Natural killer cell (primary cell): ENCODE results near the gene SLC24A3. TPM values are rescaled to one million over a fixed set of nuclear protein-coding genes. Genes with fewer than 3 reads are reported as not detected.

Source experiments
- ATAC-seq, 3 donors: fragments of 150-1000 bp in 2 of 3; fragments of 200-7000 bp in 1 of 3; cut with Tn5 transposase; 1 replicate in 1 of 3; 2 replicates in 2 of 3; pipeline ENCODE4 v1.10.0; 2021; ENCODE audit warnings: mild to moderate bottlenecking in 2 of 3, moderate library complexity in 2 of 3
- DNase-seq, 2 donors: peaks; one replicate each; pipeline versions ENCODE4 v3.0.0 to v3.0.0-alpha.2; 2013 to 2021; ENCODE audit warnings: mixed read lengths in 1 of 2
- H3K27ac ChIP-seq: one replicate; pipeline ENCODE4 v1.5.1; 2013; ENCODE audit warnings: mild to moderate bottlenecking, low read length
- H3K27me3 ChIP-seq: one replicate; pipeline ENCODE4 v1.6.1; 2013; ENCODE audit warnings: low read length; ENCODE audit not compliant: control insufficient read depth, insufficient read depth
- H3K36me3 ChIP-seq: one replicate; pipeline ENCODE4 v1.6.1; 2013; ENCODE audit warnings: low read length; ENCODE audit not compliant: control insufficient read depth, insufficient read depth
- H3K4me1 ChIP-seq: one replicate; pipeline ENCODE4 v1.6.1; 2013; ENCODE audit warnings: low read length; ENCODE audit not compliant: control insufficient read depth, insufficient read depth
- H3K4me3 ChIP-seq: one replicate; pipeline ENCODE4 v1.5.1; 2013; ENCODE audit warnings: low read length
- H3K9me3 ChIP-seq: one replicate; pipeline ENCODE4 v1.6.1; 2013; ENCODE audit warnings: low read length; ENCODE audit not compliant: control insufficient read depth, insufficient read depth
- H3K27ac Mint-ChIP-seq, 2 donors: one replicate each; pipeline ENCODE4 v1.8.0; 2022; ENCODE audit warnings: mild to moderate bottlenecking in 2 of 2, mixed read lengths in 2 of 2, moderate library complexity in 1 of 2
- H3K27me3 Mint-ChIP-seq, 2 donors: one replicate each; pipeline ENCODE4 v1.8.0; 2022; ENCODE audit warnings: low read depth in 2 of 2, mixed read lengths in 2 of 2
- H3K36me3 Mint-ChIP-seq: one replicate; pipeline ENCODE4 v1.8.0; 2022; ENCODE audit warnings: mixed read lengths
- H3K4me1 Mint-ChIP-seq, 2 donors: one replicate each; pipeline ENCODE4 v1.8.0; 2022; ENCODE audit warnings: mixed read lengths in 2 of 2
- H3K4me3 Mint-ChIP-seq: one replicate; pipeline ENCODE4 v1.8.0; 2022; ENCODE audit warnings: mild to moderate bottlenecking, moderate library complexity, mixed read lengths
- H3K9me3 Mint-ChIP-seq, 2 donors: one replicate each; pipeline ENCODE4 v1.8.0; 2022; ENCODE audit warnings: mixed read lengths in 2 of 2
- WGBS: methylation state at CpG from one replicate; pipeline ENCODE4 v1.1.7; 2013; ENCODE audit warnings: missing lambda C conversion rate; ENCODE audit not compliant: insufficient coverage; 5-methylcytosine and 5-hydroxymethylcytosine counted together
- intact Hi-C: fragments of 100-400 bp; cut with micrococcal nuclease; formaldehyde crosslinking; loops from one replicate; pipeline ENCODE4 v1.14.2; 2022
- total RNA-seq, 4 donors: library from RNA; stranded (reverse); fragments of 120-200 nt in 1 of 4; gene quantifications; one replicate each; pipeline versions ENCODE4 v1.2.3 to v1.2.4, GENCODE V29; 2013 to 2022
- TF ChIP-seq, protein P1 (sequence below): fragments of 200-600 bp; IDR thresholded peaks from one replicate; pipeline ENCODE4 v1.8.0; 2022; ENCODE audit warnings: antibody characterized with exemption

Gene SLC24A3
- total RNA-seq, 3 donors from 2014 or later (not counting 1 experiment from before 2014, with no cell fraction given): 0.09 to 5.5 (median 0.99) TPM

DNA sequence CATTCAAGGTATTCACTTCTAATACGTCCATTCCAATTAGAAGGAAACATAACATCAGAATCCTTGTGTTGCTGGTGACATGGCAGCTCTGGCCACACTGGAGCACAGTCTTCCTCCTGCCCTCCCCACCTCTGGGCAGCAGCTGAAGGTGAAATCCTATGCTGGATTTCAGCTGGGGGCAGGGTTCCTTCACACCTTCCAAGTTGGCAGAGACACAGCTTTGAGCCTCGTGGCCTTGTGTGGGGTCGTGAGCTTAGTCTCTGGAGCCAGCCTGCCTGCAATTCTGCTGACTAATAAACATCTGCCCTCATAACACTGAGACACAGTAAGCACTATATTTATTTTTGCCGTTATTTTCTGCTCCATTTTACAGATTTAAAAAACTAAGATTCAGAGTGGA is 326.7 kb downstream of the SLC24A3 start:
- DNase-seq: no peak
- TF ChIP-seq, protein P1, sequence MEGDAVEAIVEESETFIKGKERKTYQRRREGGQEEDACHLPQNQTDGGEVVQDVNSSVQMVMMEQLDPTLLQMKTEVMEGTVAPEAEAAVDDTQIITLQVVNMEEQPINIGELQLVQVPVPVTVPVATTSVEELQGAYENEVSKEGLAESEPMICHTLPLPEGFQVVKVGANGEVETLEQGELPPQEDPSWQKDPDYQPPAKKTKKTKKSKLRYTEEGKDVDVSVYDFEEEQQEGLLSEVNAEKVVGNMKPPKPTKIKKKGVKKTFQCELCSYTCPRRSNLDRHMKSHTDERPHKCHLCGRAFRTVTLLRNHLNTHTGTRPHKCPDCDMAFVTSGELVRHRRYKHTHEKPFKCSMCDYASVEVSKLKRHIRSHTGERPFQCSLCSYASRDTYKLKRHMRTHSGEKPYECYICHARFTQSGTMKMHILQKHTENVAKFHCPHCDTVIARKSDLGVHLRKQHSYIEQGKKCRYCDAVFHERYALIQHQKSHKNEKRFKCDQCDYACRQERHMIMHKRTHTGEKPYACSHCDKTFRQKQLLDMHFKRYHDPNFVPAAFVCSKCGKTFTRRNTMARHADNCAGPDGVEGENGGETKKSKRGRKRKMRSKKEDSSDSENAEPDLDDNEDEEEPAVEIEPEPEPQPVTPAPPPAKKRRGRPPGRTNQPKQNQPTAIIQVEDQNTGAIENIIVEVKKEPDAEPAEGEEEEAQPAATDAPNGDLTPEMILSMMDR: no peak
- Histone ChIP-seq H3K27ac (no peak overlapping the region), H3K4me1 (no peaks in the 10 kb centered on the region), H3K9me3 (no peaks in the 10 kb centered on the region), H3K36me3 (no peaks in the 10 kb centered on the region), H3K4me3 (no peak overlapping the region), H3K27me3 (no peaks in the 10 kb centered on the region)
- Mint-ChIP-seq H3K27ac (no peak overlapping the region), H3K4me1 (peaks cover 12 to 21% of the 10 kb centered on the region in 2 donors), H3K9me3 (no peaks in the 10 kb centered on the region), H3K27me3 (no peaks in the 10 kb centered on the region), H3K36me3 (no peaks in the 10 kb centered on the region), H3K4me3 (no peak overlapping the region)
- intact Hi-C loops: no loop called here
- no peak for ATAC-seq
- whole genome bisulfite sequencing: 62% methylated on average over 3 of the region's 4 CpGs

DNA sequence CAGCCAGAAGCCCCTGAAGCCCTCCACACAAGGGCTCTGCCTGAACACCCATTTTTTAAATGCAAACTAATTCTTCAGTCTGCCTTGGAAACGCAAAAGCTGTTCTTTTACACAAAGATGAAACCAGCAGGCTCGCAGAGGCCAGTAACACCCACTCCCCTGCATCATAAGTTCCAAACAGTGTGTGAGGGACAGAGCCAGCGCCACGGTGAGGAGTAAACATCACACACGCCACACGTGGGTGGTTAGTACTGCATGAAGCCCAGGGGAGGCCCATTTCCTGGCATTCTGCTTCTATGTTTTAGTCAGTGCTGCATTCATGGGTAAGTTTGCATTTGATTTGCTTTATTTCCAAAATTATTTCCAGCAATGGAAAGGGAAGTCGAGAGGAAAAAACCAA is 327.9 kb downstream of the SLC24A3 start:
- H3K27ac ChIP-seq: no peak overlapping the region
- no peaks in the 10 kb centered on the region for H3K4me1 ChIP-seq
- H3K27me3 Mint-ChIP-seq: no peaks in the 10 kb centered on the region
- H3K9me3 Mint-ChIP-seq: no peaks in the 10 kb centered on the region
- H3K9me3 ChIP-seq: no peaks in the 10 kb centered on the region
- H3K27me3 ChIP-seq: no peaks in the 10 kb centered on the region
- peaks cover 12 to 21% of the 10 kb centered on the region in 2 donors for H3K4me1 Mint-ChIP-seq
- TF ChIP-seq, protein P1: no peak
- H3K36me3 Mint-ChIP-seq: no peaks in the 10 kb centered on the region
- intact Hi-C loops: no loop called here
- 35% methylated on average over 7 of the region's 7 CpGs for WGBS
- no peak overlapping the region for H3K27ac Mint-ChIP-seq
- H3K36me3 ChIP-seq: no peaks in the 10 kb centered on the region
- DNase-seq: peak in 1 of 2 donors; percentile 7
- no peak overlapping the region for H3K4me3 ChIP-seq
- peak in 1 of 3 donors; percentile 51 for ATAC-seq
- H3K4me3 Mint-ChIP-seq: no peak overlapping the region

DNA sequence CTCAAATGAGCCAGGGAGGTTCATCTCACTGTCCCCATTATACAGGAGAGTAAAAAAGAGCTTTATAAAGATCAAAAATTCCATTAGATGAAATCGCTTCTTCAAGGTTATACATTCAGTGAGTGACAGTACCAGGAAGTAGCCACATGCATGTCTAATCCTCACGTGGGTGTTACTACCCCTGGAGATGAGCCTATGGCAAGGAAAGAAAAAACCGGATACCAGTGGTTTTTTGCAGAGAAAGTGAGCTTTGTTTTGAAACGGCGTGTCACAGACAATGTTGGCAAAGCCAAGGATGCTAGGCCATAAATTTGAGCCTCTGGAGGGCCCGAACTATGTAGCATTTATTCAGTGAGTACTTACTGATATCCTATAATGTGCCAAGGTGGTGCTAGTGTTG is 330.7 kb downstream of the SLC24A3 start:
- Histone ChIP-seq H3K4me3 (no peak overlapping the region), H3K27me3 (no peaks in the 10 kb centered on the region), H3K9me3 (no peaks in the 10 kb centered on the region), H3K36me3 (no peaks in the 10 kb centered on the region), H3K4me1 (no peaks in the 10 kb centered on the region), H3K27ac (no peak overlapping the region)
- DNase-seq (no peak), ATAC-seq (peak in 1 of 3 donors; percentile 51)
- Mint-ChIP-seq H3K4me1 (peaks cover 12 to 21% of the 10 kb centered on the region in 2 donors), H3K36me3 (no peaks in the 10 kb centered on the region), H3K4me3 (no peak overlapping the region), H3K27ac (no peak overlapping the region), H3K9me3 (no peaks in the 10 kb centered on the region), H3K27me3 (no peaks in the 10 kb centered on the region)
- TF ChIP-seq, protein P1: no peak
- intact Hi-C loops: no loop called here
- 59% methylated on average over 6 of the region's 6 CpGs for WGBS

DNA sequence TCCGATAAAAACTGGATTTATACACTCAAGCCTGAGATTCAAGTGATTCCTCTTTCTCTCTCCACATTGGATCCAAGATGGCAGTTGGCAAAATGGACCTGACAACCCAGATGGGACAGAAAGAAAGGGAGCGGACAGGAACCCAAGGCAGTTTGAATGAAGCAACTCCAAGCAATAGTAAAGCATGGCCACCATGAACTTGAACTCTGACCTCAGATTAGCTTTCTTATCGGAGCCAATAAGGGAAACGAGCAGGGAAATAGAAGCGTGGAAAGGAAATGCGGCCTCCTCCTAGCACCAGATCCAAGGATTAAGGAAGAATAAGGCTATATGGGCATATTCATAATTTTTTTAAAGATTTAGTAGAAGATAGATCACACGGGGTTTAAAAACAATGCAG is 332.2 kb downstream of the SLC24A3 start:
- no peaks in the 10 kb centered on the region for H3K4me1 ChIP-seq
- Mint-ChIP-seq H3K27ac (no peak overlapping the region), H3K27me3 (no peaks in the 10 kb centered on the region), H3K9me3 (no peaks in the 10 kb centered on the region), H3K36me3 (no peaks in the 10 kb centered on the region), H3K4me1 (peaks cover 12 to 21% of the 10 kb centered on the region in 2 donors), H3K4me3 (no peak overlapping the region)
- no peak overlapping the region for H3K27ac ChIP-seq
- no peak for DNase-seq
- TF ChIP-seq, protein P1: no peak
- no peaks in the 10 kb centered on the region for H3K9me3 ChIP-seq
- no peak for ATAC-seq
- no peak overlapping the region for H3K4me3 ChIP-seq
- WGBS: 91% methylated on average over 7 of the region's 7 CpGs
- H3K27me3 ChIP-seq: no peaks in the 10 kb centered on the region
- no peaks in the 10 kb centered on the region for H3K36me3 ChIP-seq
- intact Hi-C loops: no loop called here
